Osteoblast (primary cell): ENCODE measurements around the gene PDE5A. TPM values are rescaled to one million over a fixed set of nuclear protein-coding genes. Genes with fewer than 3 reads are reported as not detected.
"Not testable (repeated sequence)": the region's sequence is repeated elsewhere in the genome, so short reads cannot be mapped to it uniquely, and the experiment has no call there.

Experiments
- DNase-seq: peaks from one replicate; pipeline ENCODE4 v3.0.0; 2011; ENCODE audit warnings: low spot score, mixed read lengths; ENCODE audit not compliant: insufficient read length; ENCODE audit errors: missing footprints
- H2AFZ ChIP-seq: 2 replicates; pipeline ENCODE4 v1.6.0; 2011; ENCODE audit warnings: mild to moderate bottlenecking, low read length
- H3K27ac ChIP-seq: 2 replicates; pipeline ENCODE4 v1.5.1; 2011; ENCODE audit warnings: mild to moderate bottlenecking, low read depth, low read length, moderate library complexity
- H3K27me3 ChIP-seq: 2 replicates; pipeline ENCODE4 v1.6.0; 2012; ENCODE audit warnings: mild to moderate bottlenecking, control low read depth, inconsistent platforms, low read length, moderate library complexity; ENCODE audit not compliant: insufficient read depth
- H3K36me3 ChIP-seq: 2 replicates; pipeline ENCODE4 v1.5.1; 2011; ENCODE audit warnings: mild to moderate bottlenecking, low read length, control low read depth, moderate library complexity; ENCODE audit not compliant: insufficient read depth
- H3K4me1 ChIP-seq: 2 replicates; pipeline ENCODE4 v1.5.1; 2011; ENCODE audit warnings: mild to moderate bottlenecking, low read length, control low read depth, moderate library complexity; ENCODE audit not compliant: insufficient read depth
- H3K4me2 ChIP-seq: 2 replicates; pipeline ENCODE4 v1.6.0; 2011; ENCODE audit warnings: mild to moderate bottlenecking, low read length; ENCODE audit not compliant: insufficient read depth
- H3K4me3 ChIP-seq: fragments of 200-600 bp; sonication (generic); 3 replicates; pipeline ENCODE4 v1.5.1; 2012; ENCODE audit warnings: mild to moderate bottlenecking, low read length, inconsistent platforms; ENCODE audit not compliant: insufficient read depth
- H3K79me2 ChIP-seq: 2 replicates; pipeline ENCODE4 v1.6.0; 2012; ENCODE audit warnings: mild to moderate bottlenecking, low read length, control low read depth, inconsistent platforms; ENCODE audit not compliant: insufficient read depth
- H3K9me3 ChIP-seq: 2 replicates; pipeline ENCODE4 v1.5.1; 2011; ENCODE audit warnings: low read depth, low read length, control low read depth
- H4K20me1 ChIP-seq: 2 replicates; pipeline ENCODE4 v1.6.0; 2012; ENCODE audit warnings: mild to moderate bottlenecking, low read length, control low read depth; ENCODE audit not compliant: insufficient read depth
- total RNA-seq: library from RNA; depleted of rRNA; stranded (reverse); fragments of >200 nt; gene quantifications from 2 replicates; pipeline ENCODE4 v1.2.3, GENCODE V29; 2012
- TF ChIP-seq, protein P1 (sequence below): IDR thresholded peaks from 2 replicates; pipeline ENCODE4 v1.5.1; 2011; ENCODE audit warnings: mild to moderate bottlenecking, low read depth, low read length, moderate library complexity; ENCODE audit errors: extremely low read depth

Gene PDE5A
- total RNA-seq, 1 donor, result 140 TPM

DNA sequence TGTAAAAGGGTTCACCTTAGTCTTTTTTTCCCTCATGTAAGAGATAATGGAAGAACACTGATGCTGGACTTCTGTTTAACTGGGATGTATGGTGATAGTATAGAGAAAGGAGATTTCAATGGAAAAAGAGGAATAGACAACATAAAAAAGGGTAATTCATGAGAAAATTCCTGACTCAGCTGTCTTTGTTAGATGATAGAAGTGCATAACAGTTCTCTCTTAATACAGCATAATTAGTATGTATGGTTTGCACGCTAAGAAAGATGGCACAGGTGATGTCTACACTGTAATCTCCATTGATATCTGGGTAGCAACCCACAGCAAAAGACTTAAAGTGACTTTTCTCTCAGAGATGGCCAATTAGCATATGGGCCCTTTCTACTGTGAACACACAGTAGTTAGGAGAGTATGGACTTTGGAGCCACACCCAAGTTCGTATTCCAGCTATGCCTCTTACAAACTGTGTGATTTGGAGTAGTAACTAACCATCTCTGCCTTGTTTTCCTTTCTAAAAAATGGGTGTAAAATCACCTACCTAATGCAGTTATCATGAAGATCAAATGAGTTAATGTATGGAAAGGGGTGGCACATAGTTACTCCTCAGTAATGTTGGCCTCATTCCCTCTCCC is 149.3 kb downstream of the PDE5A start:
- no peak overlapping the region for H2AFZ ChIP-seq
- no peaks in the 10 kb centered on the region for H3K9me3 ChIP-seq
- no peak for DNase-seq
- H4K20me1 ChIP-seq, result no peaks in the 10 kb centered on the region
- H3K36me3 ChIP-seq, result peaks cover 25% of the 10 kb centered on the region
- H3K79me2 ChIP-seq, result no peaks in the 10 kb centered on the region
- no peaks in the 10 kb centered on the region for H3K4me1 ChIP-seq
- no peaks in the 10 kb centered on the region for H3K27me3 ChIP-seq
- TF ChIP-seq, protein P1, sequence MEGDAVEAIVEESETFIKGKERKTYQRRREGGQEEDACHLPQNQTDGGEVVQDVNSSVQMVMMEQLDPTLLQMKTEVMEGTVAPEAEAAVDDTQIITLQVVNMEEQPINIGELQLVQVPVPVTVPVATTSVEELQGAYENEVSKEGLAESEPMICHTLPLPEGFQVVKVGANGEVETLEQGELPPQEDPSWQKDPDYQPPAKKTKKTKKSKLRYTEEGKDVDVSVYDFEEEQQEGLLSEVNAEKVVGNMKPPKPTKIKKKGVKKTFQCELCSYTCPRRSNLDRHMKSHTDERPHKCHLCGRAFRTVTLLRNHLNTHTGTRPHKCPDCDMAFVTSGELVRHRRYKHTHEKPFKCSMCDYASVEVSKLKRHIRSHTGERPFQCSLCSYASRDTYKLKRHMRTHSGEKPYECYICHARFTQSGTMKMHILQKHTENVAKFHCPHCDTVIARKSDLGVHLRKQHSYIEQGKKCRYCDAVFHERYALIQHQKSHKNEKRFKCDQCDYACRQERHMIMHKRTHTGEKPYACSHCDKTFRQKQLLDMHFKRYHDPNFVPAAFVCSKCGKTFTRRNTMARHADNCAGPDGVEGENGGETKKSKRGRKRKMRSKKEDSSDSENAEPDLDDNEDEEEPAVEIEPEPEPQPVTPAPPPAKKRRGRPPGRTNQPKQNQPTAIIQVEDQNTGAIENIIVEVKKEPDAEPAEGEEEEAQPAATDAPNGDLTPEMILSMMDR, result no peak
- H3K27ac ChIP-seq, result no peak overlapping the region
- H3K4me2 ChIP-seq, result no peak overlapping the region
- H3K4me3 ChIP-seq, result no peak overlapping the region

DNA sequence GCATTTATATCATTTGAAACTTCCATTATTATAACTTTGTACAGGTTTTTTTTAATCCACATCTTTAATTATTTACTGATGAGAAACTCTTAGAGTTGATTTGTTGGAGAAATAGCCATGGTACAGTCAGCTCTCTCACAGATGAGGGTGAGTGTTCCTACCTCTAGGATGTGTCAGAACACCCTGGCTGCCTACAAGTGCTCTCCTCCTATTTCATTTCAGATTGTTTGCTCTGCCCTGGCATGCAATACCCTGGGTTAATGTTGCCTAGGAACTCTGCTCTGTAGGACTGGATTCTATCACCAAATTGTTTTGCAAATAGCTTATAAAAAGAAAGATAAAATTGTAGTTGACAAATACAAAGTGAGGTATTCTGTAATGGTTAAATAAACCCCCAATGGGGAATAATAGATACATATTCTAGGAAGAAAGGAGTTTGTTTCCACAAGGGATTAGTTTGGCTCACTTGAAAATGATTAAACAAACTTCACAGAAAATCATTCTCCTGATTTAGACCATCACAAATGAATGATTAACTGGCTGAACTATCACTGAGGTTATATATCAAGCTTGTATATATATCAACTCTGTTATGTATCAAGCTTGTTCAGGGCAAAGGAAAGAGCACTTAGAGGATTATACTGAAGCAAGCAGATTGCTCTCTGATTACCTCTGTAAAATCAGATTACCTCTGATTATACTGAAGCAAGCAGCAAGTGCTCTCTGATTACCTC is 150.0 kb downstream of the PDE5A start:
- Histone ChIP-seq H3K27me3 (no peaks in the 10 kb centered on the region), H3K36me3 (peaks cover 25% of the 10 kb centered on the region), H3K79me2 (no peaks in the 10 kb centered on the region), H3K27ac (no peak overlapping the region), H2AFZ (no peak overlapping the region), H3K4me2 (no peak overlapping the region), H3K4me3 (no peak overlapping the region), H4K20me1 (no peaks in the 10 kb centered on the region), H3K9me3 (no peaks in the 10 kb centered on the region), H3K4me1 (no peaks in the 10 kb centered on the region)
- no peak for DNase-seq
- TF ChIP-seq, protein P1, result no peak

DNA sequence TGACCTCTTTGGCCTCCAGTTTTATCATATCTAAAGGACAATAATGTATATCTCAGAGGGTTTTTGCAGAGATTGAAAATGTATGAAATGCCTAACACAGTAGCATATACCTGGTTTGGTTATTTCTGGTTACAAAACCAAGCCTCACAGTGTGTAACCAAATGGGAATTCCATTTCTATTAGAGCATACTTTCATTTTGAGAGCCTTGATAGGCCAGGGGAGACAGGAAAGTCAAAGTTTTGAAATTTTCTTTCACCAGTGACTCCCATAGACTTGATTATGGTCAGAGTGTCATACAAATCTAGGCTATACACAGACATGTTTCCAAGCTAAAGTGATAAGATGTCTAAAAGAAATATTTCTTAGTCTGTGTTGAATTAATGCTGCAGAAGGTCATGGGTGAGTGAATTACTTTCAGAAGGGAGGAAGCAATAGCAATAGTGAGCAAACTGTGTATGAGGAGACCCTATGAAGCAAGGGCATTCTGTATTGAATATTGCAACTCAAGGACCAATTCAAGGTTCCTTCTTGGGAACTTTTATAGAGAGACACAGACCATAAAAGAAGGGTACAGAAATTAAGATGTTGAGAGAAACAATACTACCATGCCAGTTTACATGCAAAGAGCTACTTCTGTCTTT is 151.1 kb downstream of the PDE5A start:
- Histone ChIP-seq H3K79me2 (no peaks in the 10 kb centered on the region), H3K27me3 (no peaks in the 10 kb centered on the region), H3K4me2 (no peak overlapping the region), H4K20me1 (no peaks in the 10 kb centered on the region), H3K4me3 (no peak overlapping the region), H3K4me1 (no peaks in the 10 kb centered on the region), H3K9me3 (no peaks in the 10 kb centered on the region), H2AFZ (no peak overlapping the region), H3K36me3 (peaks cover 21% of the 10 kb centered on the region), H3K27ac (no peak overlapping the region)
- no peak for DNase-seq
- TF ChIP-seq, protein P1, result no peak

DNA sequence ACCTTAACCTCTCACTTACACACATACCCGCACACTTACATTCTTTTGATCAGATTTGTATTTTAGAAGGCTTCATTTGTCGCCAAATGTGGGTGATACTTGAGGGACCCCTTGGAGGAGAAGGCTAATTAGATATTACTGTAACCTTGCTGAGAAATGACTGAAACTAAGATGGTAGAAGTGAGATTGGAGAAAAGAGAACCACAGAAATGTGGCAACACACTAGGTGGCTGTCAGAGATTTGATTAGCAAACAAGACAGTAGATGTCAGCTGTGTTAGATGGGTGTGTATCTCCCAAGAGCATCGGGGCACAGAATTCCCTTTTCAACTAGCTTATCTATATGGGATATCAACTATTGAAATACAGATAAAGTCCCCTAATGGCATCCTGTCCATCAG is 157.3 kb downstream of the PDE5A start:
- no peak overlapping the region for H3K4me2 ChIP-seq
- no peak for DNase-seq
- H2AFZ ChIP-seq, result no peak overlapping the region
- no peaks in the 10 kb centered on the region for H4K20me1 ChIP-seq
- H3K79me2 ChIP-seq, result no peaks in the 10 kb centered on the region
- no peaks in the 10 kb centered on the region for H3K27me3 ChIP-seq
- TF ChIP-seq, protein P1, result no peak
- H3K4me1 ChIP-seq, result no peaks in the 10 kb centered on the region
- no peaks in the 10 kb centered on the region for H3K9me3 ChIP-seq
- no peak overlapping the region for H3K27ac ChIP-seq
- no peak overlapping the region for H3K4me3 ChIP-seq
- no peaks in the 10 kb centered on the region for H3K36me3 ChIP-seq

DNA sequence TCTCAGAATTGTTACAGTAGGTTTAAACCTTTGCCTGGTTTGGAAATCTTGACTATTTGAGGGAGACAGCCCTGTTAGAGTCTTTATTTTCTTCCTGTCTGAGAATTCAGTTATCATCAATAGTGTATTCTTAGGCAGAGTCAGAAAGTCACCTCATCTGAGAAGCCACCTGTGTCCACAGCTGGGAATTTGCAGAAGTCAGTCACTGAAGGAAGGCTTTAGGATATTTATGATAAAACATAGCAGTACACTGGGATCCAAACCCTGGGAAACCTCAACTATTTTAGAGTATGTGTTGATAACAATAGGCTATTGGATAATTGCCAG is 157.9 kb downstream of the PDE5A start:
- not testable (repeated sequence) for H4K20me1 ChIP-seq, H3K9me3 ChIP-seq, H3K27ac ChIP-seq

More for the DNA sequence above, 157.9 kb downstream of the PDE5A start:
- not testable (repeated sequence) for H2AFZ ChIP-seq, H3K27me3 ChIP-seq, DNase-seq, H3K79me2 ChIP-seq, H3K4me1 ChIP-seq, H3K4me3 ChIP-seq, H3K4me2 ChIP-seq, H3K36me3 ChIP-seq
